H9 (cell line): Measurements from ENCODE around the gene TBPL1. TPM values are rescaled to one million over a fixed set of nuclear protein-coding genes. Genes with fewer than 3 reads are reported as not detected.
A peak's percentile ranks its signal among the peaks of the same experiment; 100 is the strongest.
"Not testable (repeated sequence)": the region's sequence is repeated elsewhere in the genome, so short reads cannot be mapped to it uniquely, and the experiment has no call there.

Experiments used
- DNase-seq: peaks from one replicate; pipeline ENCODE4 v3.0.0-alpha.2; 2017
- H2AFZ ChIP-seq: one replicate; pipeline ENCODE4 v1.6.1; 2013; ENCODE audit warnings: mild to moderate bottlenecking, low read length, control low read depth, moderate library complexity
- H2AK5ac ChIP-seq: 2 replicates; pipeline ENCODE4 v1.6.1; 2013; ENCODE audit warnings: low read length, control low read depth, mixed read lengths; ENCODE audit not compliant: insufficient read length
- H2BK120ac ChIP-seq: one replicate; pipeline ENCODE4 v1.6.1; 2013; ENCODE audit warnings: low read depth, mild to moderate bottlenecking, low read length, control low read depth, inconsistent platforms; ENCODE audit not compliant: poor library complexity, severe bottlenecking
- H2BK12ac ChIP-seq: 2 replicates; pipeline ENCODE4 v1.6.1; 2013; ENCODE audit warnings: low read length, control low read depth, mixed read lengths, low read depth; ENCODE audit not compliant: insufficient read length
- H2BK15ac ChIP-seq: 2 replicates; pipeline ENCODE4 v1.6.1; 2013; ENCODE audit warnings: low read depth, low read length, control low read depth
- H2BK20ac ChIP-seq: one replicate; pipeline ENCODE4 v1.6.1; 2013; ENCODE audit warnings: low read depth, mild to moderate bottlenecking, low read length, control low read depth, inconsistent platforms; ENCODE audit not compliant: poor library complexity, severe bottlenecking
- H2BK5ac ChIP-seq: 2 replicates; pipeline ENCODE4 v1.6.1; 2013; ENCODE audit warnings: low read length, control low read depth, mixed read lengths; ENCODE audit not compliant: insufficient read length
- H3K14ac ChIP-seq: 2 replicates; pipeline ENCODE4 v1.6.1; 2013; ENCODE audit warnings: low read length, control low read depth; ENCODE audit not compliant: insufficient read depth
- H3K18ac ChIP-seq: 2 replicates; pipeline ENCODE4 v1.6.1; 2013; ENCODE audit warnings: low read depth, mild to moderate bottlenecking, mixed read lengths, low read length, control low read depth; ENCODE audit not compliant: insufficient read length
- H3K23ac ChIP-seq: 2 replicates; pipeline ENCODE4 v1.6.1; 2013; ENCODE audit warnings: low read length, control low read depth, mixed read lengths, low read depth; ENCODE audit not compliant: insufficient read length
- H3K23me2 ChIP-seq: 2 replicates; pipeline ENCODE4 v1.6.1; 2013; ENCODE audit warnings: low read depth, mild to moderate bottlenecking, mixed read lengths, low read length, control low read depth; ENCODE audit not compliant: insufficient read length, poor library complexity, severe bottlenecking
- H3K27ac ChIP-seq: 2 replicates; pipeline ENCODE4 v1.5.1; 2013; ENCODE audit warnings: low read length, control low read depth, mixed read lengths, low read depth; ENCODE audit not compliant: insufficient read length
- H3K27me3 ChIP-seq: 2 replicates; pipeline ENCODE4 v1.6.1; 2013; ENCODE audit warnings: low read length, control low read depth, inconsistent platforms; ENCODE audit not compliant: insufficient read depth
- H3K4ac ChIP-seq: 2 replicates; pipeline ENCODE4 v1.6.1; 2013; ENCODE audit warnings: low read depth, mild to moderate bottlenecking, control low read depth, inconsistent platforms, low read length, moderate library complexity
- H3K4me1 ChIP-seq: 2 replicates; pipeline ENCODE4 v1.6.1; 2013; ENCODE audit warnings: low read length, control low read depth, inconsistent platforms; ENCODE audit not compliant: insufficient read depth
- H3K4me2 ChIP-seq: 2 replicates; pipeline ENCODE4 v1.6.1; 2013; ENCODE audit warnings: low read length, control low read depth, mixed read lengths; ENCODE audit not compliant: insufficient read length, insufficient read depth
- H3K56ac ChIP-seq: 2 replicates; pipeline ENCODE4 v1.6.1; 2013; ENCODE audit warnings: low read depth, mild to moderate bottlenecking, mixed read lengths, low read length, control low read depth; ENCODE audit not compliant: insufficient read length
- H3K79me1 ChIP-seq: 2 replicates; pipeline ENCODE4 v1.6.1; 2013; ENCODE audit warnings: low read depth, mild to moderate bottlenecking, moderate library complexity, low read length, control low read depth, inconsistent platforms; ENCODE audit not compliant: insufficient read depth, poor library complexity, severe bottlenecking
- H3K79me2 ChIP-seq: 2 replicates; pipeline ENCODE4 v1.6.1; 2013; ENCODE audit warnings: low read length, control low read depth, inconsistent platforms; ENCODE audit not compliant: insufficient read depth
- H3K9ac ChIP-seq: 2 replicates; pipeline ENCODE4 v1.6.1; 2013; ENCODE audit warnings: low read length, control low read depth, mixed read lengths; ENCODE audit not compliant: insufficient read length; ENCODE audit errors: extremely low read depth
- H3K9me3 ChIP-seq: one replicate; pipeline ENCODE4 v1.6.1; 2013; ENCODE audit warnings: low read depth, low read length, inconsistent platforms; ENCODE audit not compliant: control insufficient read depth
- H3T11ph ChIP-seq: one replicate; pipeline ENCODE4 v1.6.1; 2013; ENCODE audit warnings: mild to moderate bottlenecking, low read length, control low read depth, inconsistent platforms
- H4K20me1 ChIP-seq: one replicate; pipeline ENCODE4 v1.6.1; 2013; ENCODE audit not compliant: control insufficient read depth, insufficient read length, insufficient read depth
- H4K5ac ChIP-seq: 2 replicates; pipeline ENCODE4 v1.6.1; 2013; ENCODE audit warnings: low read depth, mild to moderate bottlenecking, mixed read lengths, low read length, control low read depth; ENCODE audit not compliant: insufficient read length
- H4K8ac ChIP-seq: replicated peaks from 2 replicates; pipeline ENCODE4 v1.6.1; 2013; ENCODE audit warnings: low read length, control low read depth, mixed read lengths, low read depth; ENCODE audit not compliant: insufficient read length
- H4K91ac ChIP-seq: 2 replicates; pipeline ENCODE4 v1.6.1; 2013; ENCODE audit warnings: low read depth, mild to moderate bottlenecking, moderate library complexity, mixed read lengths, low read length, control low read depth; ENCODE audit not compliant: insufficient read length
- H3K27ac Mint-ChIP-seq, 3 experiments: 2 replicates in 2 of 3; 3 replicates in 1 of 3; pipeline ENCODE4 v1.8.0; 2020 to 2021; ENCODE audit warnings: mixed read lengths in 3 of 3, mild to moderate bottlenecking in 1 of 3, moderate library complexity in 1 of 3
- H3K27me3 Mint-ChIP-seq: 2 replicates; pipeline ENCODE4 v1.8.0; 2021; ENCODE audit warnings: low read depth, mild to moderate bottlenecking, moderate library complexity, mixed read lengths
- H3K36me3 Mint-ChIP-seq, 3 experiments: 2 replicates in 2 of 3; 3 replicates in 1 of 3; pipeline ENCODE4 v1.8.0; 2020 to 2021; ENCODE audit warnings: low read depth in 3 of 3, mixed read lengths in 3 of 3; ENCODE audit not compliant: insufficient read depth in 1 of 3
- H3K4me1 Mint-ChIP-seq, 2 experiments: 2 replicates each; pipeline ENCODE4 v1.8.0; 2020; ENCODE audit warnings: mixed read lengths in 2 of 2
- H3K4me3 Mint-ChIP-seq, 2 experiments: 2 replicates in 1 of 2; 3 replicates in 1 of 2; pipeline ENCODE4 v1.8.0; 2020 to 2021; ENCODE audit warnings: mild to moderate bottlenecking in 2 of 2, mixed read lengths in 2 of 2, moderate library complexity in 1 of 2
- H3K9me3 Mint-ChIP-seq, 2 experiments: 2 replicates in 1 of 2; 3 replicates in 1 of 2; pipeline ENCODE4 v1.8.0; 2020; ENCODE audit warnings: mild to moderate bottlenecking in 2 of 2, mixed read lengths in 2 of 2, moderate library complexity in 1 of 2
- WGBS: extraction: QIAGEN DNeasy Blood & Tissue Kit; methylation state at CpG from one replicate; pipeline ENCODE4 v1.1.7; 2013; ENCODE audit warnings: missing lambda C conversion rate, low lambda C conversion rate, mixed read lengths; ENCODE audit not compliant: insufficient read length; ENCODE audit errors: extremely low coverage; 5-methylcytosine and 5-hydroxymethylcytosine counted together
- total RNA-seq: library from RNA; stranded (reverse); gene quantifications from 2 replicates; pipeline ENCODE4 v1.2.1, GENCODE V29; 2021
- TF ChIP-seq, protein P1 (sequence below): fragments of 200-600 bp; sonication (generic); conservative IDR thresholded peaks from 3 replicates; pipeline ENCODE4 v1.8.0; 2021; ENCODE audit warnings: antibody characterized with exemption, mild to moderate bottlenecking

The TBPL1 gene
- total RNA-seq, 1 experiment from 2014 or later = 49.7 TPM

DNA sequence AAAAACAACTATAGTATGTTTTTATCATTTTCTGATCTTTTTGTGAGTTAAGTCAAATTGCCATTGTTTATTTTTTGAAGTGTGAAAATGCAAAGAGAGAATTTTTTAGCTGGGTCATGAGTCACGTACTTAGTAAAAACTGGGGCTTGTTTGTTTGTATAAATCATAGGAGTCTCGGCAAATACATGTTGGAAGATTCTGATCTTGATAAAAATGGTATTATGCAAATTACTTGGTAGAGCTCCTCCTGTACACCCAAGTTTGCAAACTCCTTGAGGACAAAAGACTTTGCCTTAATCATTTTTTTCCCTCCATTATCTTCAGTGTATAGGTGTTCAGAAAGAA lies 25.8 kb downstream of the TBPL1 start:
- peak overlapping the region in 1 of 3 experiments; percentile 67; a peak in 1 of 7 replicates for H3K27ac Mint-ChIP-seq
- Histone ChIP-seq H3K9me3 (no peaks in the 10 kb centered on the region), H3K56ac (no peak overlapping the region), H3K9ac (no peak overlapping the region), H4K5ac (no peak overlapping the region), H3K23ac (no peak overlapping the region), H3K27ac (no peak overlapping the region), H3K18ac (no peak overlapping the region), H2BK12ac (no peak overlapping the region), H2BK120ac (no peak overlapping the region), H4K8ac (no peak overlapping the region), H3T11ph (no peak overlapping the region), H2BK15ac (no peak overlapping the region), H3K4me1 (no peaks in the 10 kb centered on the region; the same call in 1 of the 2 replicates), H2BK5ac (no peak overlapping the region), H3K23me2 (no peaks in the 10 kb centered on the region), H2BK20ac (no peak overlapping the region), H3K27me3 (no peaks in the 10 kb centered on the region), H3K14ac (no peak overlapping the region), H4K91ac (no peak overlapping the region), H3K79me2 (peaks cover 1% of the 10 kb centered on the region; the same call in 1 of the 2 replicates), H2AK5ac (no peak overlapping the region), H3K4me2 (no peak overlapping the region), H2AFZ (no peak overlapping the region), H3K79me1 (peaks cover 2% of the 10 kb centered on the region), H3K4ac (no peak overlapping the region), H4K20me1 (no peaks in the 10 kb centered on the region)
- H3K9me3 Mint-ChIP-seq = no peaks in the 10 kb centered on the region
- H3K4me1 Mint-ChIP-seq = peaks cover 26 to 33% of the 10 kb centered on the region in 2 experiments
- TF ChIP-seq, protein P1, sequence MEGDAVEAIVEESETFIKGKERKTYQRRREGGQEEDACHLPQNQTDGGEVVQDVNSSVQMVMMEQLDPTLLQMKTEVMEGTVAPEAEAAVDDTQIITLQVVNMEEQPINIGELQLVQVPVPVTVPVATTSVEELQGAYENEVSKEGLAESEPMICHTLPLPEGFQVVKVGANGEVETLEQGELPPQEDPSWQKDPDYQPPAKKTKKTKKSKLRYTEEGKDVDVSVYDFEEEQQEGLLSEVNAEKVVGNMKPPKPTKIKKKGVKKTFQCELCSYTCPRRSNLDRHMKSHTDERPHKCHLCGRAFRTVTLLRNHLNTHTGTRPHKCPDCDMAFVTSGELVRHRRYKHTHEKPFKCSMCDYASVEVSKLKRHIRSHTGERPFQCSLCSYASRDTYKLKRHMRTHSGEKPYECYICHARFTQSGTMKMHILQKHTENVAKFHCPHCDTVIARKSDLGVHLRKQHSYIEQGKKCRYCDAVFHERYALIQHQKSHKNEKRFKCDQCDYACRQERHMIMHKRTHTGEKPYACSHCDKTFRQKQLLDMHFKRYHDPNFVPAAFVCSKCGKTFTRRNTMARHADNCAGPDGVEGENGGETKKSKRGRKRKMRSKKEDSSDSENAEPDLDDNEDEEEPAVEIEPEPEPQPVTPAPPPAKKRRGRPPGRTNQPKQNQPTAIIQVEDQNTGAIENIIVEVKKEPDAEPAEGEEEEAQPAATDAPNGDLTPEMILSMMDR = no peak
- no peaks in the 10 kb centered on the region for H3K27me3 Mint-ChIP-seq
- H3K36me3 Mint-ChIP-seq = peaks cover 3 to 19% (median 10%) of the 10 kb centered on the region in 3 experiments; a peak in 6 of 7 replicates
- H3K4me3 Mint-ChIP-seq = no peak overlapping the region
- DNase-seq = no peak
- no CpG with 5 or more reads among the region's 2 CpGs for WGBS

DNA sequence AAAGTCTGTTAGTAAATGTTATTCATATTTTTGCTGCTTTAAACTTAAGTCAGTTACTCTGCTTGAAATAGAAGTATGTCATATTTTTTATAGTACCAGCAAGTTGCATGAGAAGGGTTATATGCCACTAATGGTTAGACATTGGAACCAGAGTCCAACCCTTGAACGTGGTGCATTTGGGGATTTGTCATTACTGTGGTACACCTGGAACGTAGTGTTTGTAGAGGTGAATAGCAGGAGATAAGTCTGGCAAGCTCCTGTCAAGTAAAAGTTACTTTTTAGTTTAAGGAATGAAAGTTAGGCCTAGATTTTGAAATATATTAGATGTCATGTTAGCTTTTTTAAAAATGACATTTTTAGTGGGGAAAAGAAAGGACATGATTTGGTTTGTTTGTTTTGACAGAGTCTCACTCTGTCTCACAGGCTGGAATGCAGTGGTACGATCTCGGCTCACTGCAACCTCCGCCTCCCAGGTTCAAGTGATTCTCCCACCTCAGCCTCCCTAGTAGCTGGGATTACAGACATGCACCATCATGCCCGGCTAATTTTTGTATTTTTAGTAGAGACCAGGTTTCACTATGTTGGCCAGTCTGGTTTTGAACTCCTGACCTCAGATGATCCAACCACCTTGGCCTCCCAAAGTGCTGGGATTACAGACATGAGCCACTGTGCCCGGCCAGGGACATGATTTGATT lies 26.4 kb downstream of the TBPL1 start:
- H3K4me1 ChIP-seq, H3K79me2 ChIP-seq, H2BK5ac ChIP-seq, H3K18ac ChIP-seq, H2AK5ac ChIP-seq, H2BK12ac ChIP-seq, H3K56ac ChIP-seq, H4K91ac ChIP-seq, H3K27me3 Mint-ChIP-seq, H3K14ac ChIP-seq, H3K9me3 Mint-ChIP-seq, H3K27me3 ChIP-seq, H2BK15ac ChIP-seq, H4K8ac ChIP-seq, H3K9me3 ChIP-seq, H3T11ph ChIP-seq, H3K4me3 Mint-ChIP-seq, H2BK120ac ChIP-seq, H3K79me1 ChIP-seq, H4K5ac ChIP-seq, H3K27ac ChIP-seq, H2BK20ac ChIP-seq, H4K20me1 ChIP-seq, H2AFZ ChIP-seq, H3K4me2 ChIP-seq, H3K23ac ChIP-seq, DNase-seq, H3K4ac ChIP-seq, H3K9ac ChIP-seq, H3K23me2 ChIP-seq: not testable (repeated sequence)
- WGBS = no CpG with 5 or more reads among the region's 7 CpGs
- peaks cover 3 to 22% (median 10%) of the 10 kb centered on the region in 3 experiments; a peak in 6 of 7 replicates for H3K36me3 Mint-ChIP-seq
- H3K4me1 Mint-ChIP-seq = peaks cover 26 to 33% of the 10 kb centered on the region in 2 experiments
- H3K27ac Mint-ChIP-seq = peak overlapping the region in 1 of 3 experiments; percentile 67; a peak in 1 of 7 replicates
